Trophoblast cell (in vitro differentiated cells and primary cell): ENCODE data around the gene CAV2.

Experiments used
- DNase-seq, 2 donors: peaks; one replicate each; pipeline ENCODE4 v3.0.0-alpha.2; 2016
- H2AFZ ChIP-seq: 2 replicates; pipeline ENCODE4 v1.6.1; 2013; ENCODE audit warnings: low read length, moderate library complexity, mild to moderate bottlenecking; ENCODE audit not compliant: insufficient read depth, poor library complexity
- H2AK5ac ChIP-seq: 2 replicates; pipeline ENCODE4 v1.6.1; 2013; ENCODE audit warnings: mild to moderate bottlenecking, low read length
- H2BK120ac ChIP-seq: 2 replicates; pipeline ENCODE4 v1.6.1; 2013; ENCODE audit warnings: low read length, mild to moderate bottlenecking, moderate library complexity; ENCODE audit not compliant: insufficient read depth, poor library complexity
- H2BK12ac ChIP-seq: 2 replicates; pipeline ENCODE4 v1.6.1; 2013; ENCODE audit warnings: mild to moderate bottlenecking, low read length, moderate library complexity
- H2BK5ac ChIP-seq: 2 replicates; pipeline ENCODE4 v1.6.1; 2013; ENCODE audit warnings: low read length, low read depth, moderate library complexity, mild to moderate bottlenecking; ENCODE audit not compliant: poor library complexity
- H3K14ac ChIP-seq: 2 replicates; pipeline ENCODE4 v1.6.1; 2013; ENCODE audit warnings: mild to moderate bottlenecking, low read length
- H3K18ac ChIP-seq: 2 replicates; pipeline ENCODE4 v1.6.1; 2013; ENCODE audit warnings: mild to moderate bottlenecking, low read length
- H3K23ac ChIP-seq: 2 replicates; pipeline ENCODE4 v1.6.1; 2013; ENCODE audit warnings: low read length
- H3K27ac ChIP-seq: 2 replicates; pipeline ENCODE4 v1.5.1; 2013; ENCODE audit warnings: low read depth, mild to moderate bottlenecking, inconsistent platforms, low read length, moderate library complexity
- H3K27me3 ChIP-seq: 2 replicates; pipeline ENCODE4 v1.6.1; 2013; ENCODE audit warnings: inconsistent platforms, mild to moderate bottlenecking, low read length, moderate library complexity; ENCODE audit not compliant: insufficient read depth
- H3K36me3 ChIP-seq, 2 experiments: 1 replicate in 1 of 2; 2 replicates in 1 of 2; pipeline ENCODE4 v1.6.1; 2013; ENCODE audit warnings: low read length in 2 of 2, mild to moderate bottlenecking in 2 of 2, moderate library complexity in 1 of 2; ENCODE audit not compliant: insufficient read depth in 2 of 2, control insufficient read depth in 1 of 2
- H3K4ac ChIP-seq: 2 replicates; pipeline ENCODE4 v1.6.1; 2013; ENCODE audit warnings: low read depth, mild to moderate bottlenecking, low read length, moderate library complexity
- H3K4me1 ChIP-seq, 2 experiments: 1 replicate in 1 of 2; 2 replicates in 1 of 2; pipeline ENCODE4 v1.6.1; 2013; ENCODE audit warnings: low read length in 2 of 2, mild to moderate bottlenecking in 2 of 2, moderate library complexity in 1 of 2; ENCODE audit not compliant: insufficient read depth in 2 of 2, control insufficient read depth in 1 of 2
- H3K4me2 ChIP-seq: 2 replicates; pipeline ENCODE4 v1.6.1; 2013; ENCODE audit warnings: inconsistent platforms, mild to moderate bottlenecking, low read length, moderate library complexity
- H3K4me3 ChIP-seq: 2 replicates; pipeline ENCODE4 v1.5.1; 2013; ENCODE audit warnings: mild to moderate bottlenecking, low read depth, low read length, inconsistent platforms
- H3K79me1 ChIP-seq: one replicate; pipeline ENCODE4 v1.6.1; 2013; ENCODE audit warnings: low read length
- H3K79me2 ChIP-seq: 2 replicates; pipeline ENCODE4 v1.6.1; 2013; ENCODE audit warnings: low read length, mild to moderate bottlenecking; ENCODE audit not compliant: control insufficient read depth, insufficient read depth, poor library complexity
- H3K9ac ChIP-seq: 2 replicates; pipeline ENCODE4 v1.6.1; 2013; ENCODE audit warnings: mild to moderate bottlenecking, low read length
- H3K9me3 ChIP-seq: 2 replicates; pipeline ENCODE4 v1.6.1; 2013; ENCODE audit warnings: low read depth, mild to moderate bottlenecking, control low read depth, inconsistent platforms, low read length; ENCODE audit not compliant: insufficient read depth
- H4K12ac ChIP-seq: 2 replicates; pipeline ENCODE4 v1.6.1; 2013; ENCODE audit warnings: low read depth, mild to moderate bottlenecking, low read length, moderate library complexity
- H4K8ac ChIP-seq: 2 replicates; pipeline ENCODE4 v1.6.1; 2013; ENCODE audit warnings: low read depth, mild to moderate bottlenecking, low read length, moderate library complexity
- H4K91ac ChIP-seq: one replicate; pipeline ENCODE4 v1.6.1; 2013; ENCODE audit warnings: low read depth, mild to moderate bottlenecking, low read length, moderate library complexity
- WGBS: extraction: QIAGEN DNeasy Blood & Tissue Kit; methylation state at CpG from one replicate; pipeline ENCODE4 v1.1.7; 2013; ENCODE audit warnings: missing lambda C conversion rate; ENCODE audit not compliant: insufficient read length, insufficient coverage; ENCODE audit errors: extremely low coverage; 5-methylcytosine and 5-hydroxymethylcytosine counted together

Gene CAV2

GRCh38 chr7:116546916-116547315, 47.4 kb downstream of the CAV2 start:
- no peak overlapping the region for H3K4me2 ChIP-seq
- H3K4me3 ChIP-seq, result no peak overlapping the region
- H3K23ac ChIP-seq, result no peak overlapping the region
- no peak overlapping the region for H3K27ac ChIP-seq
- no peak overlapping the region for H3K18ac ChIP-seq
- no peaks in the 10 kb centered on the region for H3K36me3 ChIP-seq
- no peak overlapping the region for H3K14ac ChIP-seq
- no peak overlapping the region for H2BK120ac ChIP-seq
- no peak overlapping the region for H4K8ac ChIP-seq
- peaks cover 0 to 6% of the 10 kb centered on the region in 2 experiments for H3K4me1 ChIP-seq
- DNase-seq, result no peak
- H3K79me2 ChIP-seq, result no peaks in the 10 kb centered on the region
- no peak overlapping the region for H2BK12ac ChIP-seq
- no peak overlapping the region for H2AK5ac ChIP-seq
- H4K91ac ChIP-seq, result no peak overlapping the region
- H2AFZ ChIP-seq, result no peak overlapping the region
- H3K9ac ChIP-seq, result no peak overlapping the region
- WGBS, result no CpG with 5 or more reads among the region's 1 CpG
- H3K27me3 ChIP-seq, result no peaks in the 10 kb centered on the region
- no peak overlapping the region for H2BK5ac ChIP-seq
- no peaks in the 10 kb centered on the region for H3K9me3 ChIP-seq
- H4K12ac ChIP-seq, result no peak overlapping the region
- H3K79me1 ChIP-seq, result peaks cover 3% of the 10 kb centered on the region
- H3K4ac ChIP-seq, result no peak overlapping the region

DNA sequence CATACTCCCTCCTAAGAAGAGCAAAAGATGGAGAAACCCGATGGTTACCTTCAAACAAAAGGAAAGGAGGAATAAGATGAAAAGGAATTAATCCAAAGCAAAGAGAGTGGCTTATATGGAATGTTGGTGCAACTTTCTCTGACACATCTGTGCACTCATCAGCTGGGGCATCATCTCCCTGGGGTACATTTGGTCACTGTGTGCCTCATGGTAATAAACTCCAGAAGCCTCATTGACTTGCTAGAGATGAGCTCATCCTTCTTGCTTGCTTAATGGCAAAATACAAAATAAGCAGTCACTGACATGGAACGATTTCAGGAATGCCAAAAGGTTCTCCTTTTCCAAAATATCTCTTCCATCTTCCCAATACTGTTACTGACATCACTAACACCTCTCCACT, 47.8 kb downstream of the CAV2 start:
- H3K4me2 ChIP-seq, result no peak overlapping the region
- H3K79me2 ChIP-seq, result no peaks in the 10 kb centered on the region
- H3K4me1 ChIP-seq, result peaks cover 0 to 6% of the 10 kb centered on the region in 2 experiments
- WGBS, result no CpG with 5 or more reads among the region's 2 CpGs
- no peak overlapping the region for H2BK120ac ChIP-seq
- H2BK12ac ChIP-seq, result no peak overlapping the region
- H2AFZ ChIP-seq, result no peak overlapping the region
- no peak overlapping the region for H4K12ac ChIP-seq
- peaks cover 3% of the 10 kb centered on the region for H3K79me1 ChIP-seq
- H3K4me3 ChIP-seq, result no peak overlapping the region
- no peaks in the 10 kb centered on the region for H3K9me3 ChIP-seq
- no peaks in the 10 kb centered on the region for H3K27me3 ChIP-seq
- H4K8ac ChIP-seq, result no peak overlapping the region
- H3K27ac ChIP-seq, result no peak overlapping the region
- no peak overlapping the region for H2BK5ac ChIP-seq
- no peak overlapping the region for H3K23ac ChIP-seq
- H3K14ac ChIP-seq, result no peak overlapping the region
- H3K18ac ChIP-seq, result no peak overlapping the region
- no peak overlapping the region for H2AK5ac ChIP-seq
- no peak overlapping the region for H3K9ac ChIP-seq
- no peak overlapping the region for H3K4ac ChIP-seq
- no peak overlapping the region for H4K91ac ChIP-seq
- peak in 1 of 2 donors; percentile 10 for DNase-seq
- no peaks in the 10 kb centered on the region for H3K36me3 ChIP-seq

GRCh38 chr7:116548506-116548905, 49.0 kb downstream of the CAV2 start:
- H4K12ac ChIP-seq, result no peak overlapping the region
- DNase-seq, result no peak
- no peak overlapping the region for H4K8ac ChIP-seq
- H3K79me2 ChIP-seq, result no peaks in the 10 kb centered on the region
- H3K14ac ChIP-seq, result no peak overlapping the region
- H3K23ac ChIP-seq, result no peak overlapping the region
- peaks cover 0 to 2% of the 10 kb centered on the region in 2 experiments for H3K4me1 ChIP-seq
- no peak overlapping the region for H2AK5ac ChIP-seq
- no peak overlapping the region for H3K9ac ChIP-seq
- H2BK120ac ChIP-seq, result no peak overlapping the region
- no peak overlapping the region for H2AFZ ChIP-seq
- H4K91ac ChIP-seq, result no peak overlapping the region
- H2BK12ac ChIP-seq, result no peak overlapping the region
- H3K4me3 ChIP-seq, result no peak overlapping the region
- no peaks in the 10 kb centered on the region for H3K9me3 ChIP-seq
- H3K4ac ChIP-seq, result no peak overlapping the region
- peaks cover 3% of the 10 kb centered on the region for H3K79me1 ChIP-seq
- H3K18ac ChIP-seq, result no peak overlapping the region
- no peak overlapping the region for H2BK5ac ChIP-seq
- no peak overlapping the region for H3K4me2 ChIP-seq
- no peak overlapping the region for H3K27ac ChIP-seq
- WGBS, result no CpG with 5 or more reads among the region's 3 CpGs
- H3K27me3 ChIP-seq, result no peaks in the 10 kb centered on the region
- no peaks in the 10 kb centered on the region for H3K36me3 ChIP-seq

- no peak overlapping the region for H3K27ac ChIP-seq
- no peak for DNase-seq
- no peaks in the 10 kb centered on the region for H3K79me2 ChIP-seq
- H3K14ac ChIP-seq, result no peak overlapping the region
- no peak overlapping the region for H2AFZ ChIP-seq
- H3K4me3 ChIP-seq, result no peak overlapping the region
- H3K79me1 ChIP-seq, result peaks cover 3% of the 10 kb centered on the region
- no peak overlapping the region for H3K4ac ChIP-seq
- peaks cover 0 to 2% of the 10 kb centered on the region in 2 experiments for H3K4me1 ChIP-seq
- H4K91ac ChIP-seq, result no peak overlapping the region
- no peak overlapping the region for H3K9ac ChIP-seq
- no peak overlapping the region for H2BK120ac ChIP-seq
- no peak overlapping the region for H4K12ac ChIP-seq
- H3K27me3 ChIP-seq, result no peaks in the 10 kb centered on the region
- no peaks in the 10 kb centered on the region for H3K36me3 ChIP-seq
- H2BK12ac ChIP-seq, result no peak overlapping the region
- H3K9me3 ChIP-seq, result no peaks in the 10 kb centered on the region
- no peak overlapping the region for H3K18ac ChIP-seq
- H2AK5ac ChIP-seq, result no peak overlapping the region
- no peak overlapping the region for H4K8ac ChIP-seq
- H3K4me2 ChIP-seq, result no peak overlapping the region
- H3K23ac ChIP-seq, result no peak overlapping the region
- H2BK5ac ChIP-seq, result no peak overlapping the region
These were observed 49.8 kb downstream of the CAV2 start for GRCh38 chr7:116549370-116549769.
